H1 (cell line): ENCODE measurements around the gene IAPP. TPM values are rescaled to one million over a fixed set of nuclear protein-coding genes. Genes with fewer than 3 reads are reported as not detected.
A peak's percentile ranks its signal among the peaks of the same experiment; 100 is the strongest.
"Not testable (repeated sequence)": the region's sequence is repeated elsewhere in the genome, so short reads cannot be mapped to it uniquely, and the experiment has no call there.

Source experiments
- CTCF ChIA-PET: fragments of 300-600 bp; sonication (Branson Sonifier 250); formaldehyde crosslinking; loops from one replicate; lab custom pipeline; 2021; ENCODE audit not compliant: partially characterized antibody; lab: Charles Lee
- POLR2A ChIA-PET: fragments of 300-600 bp; sonication (Branson Sonifier 250); formaldehyde crosslinking; loops from one replicate; lab custom pipeline; 2021; ENCODE audit warnings: inconsistent platforms; ENCODE audit not compliant: partially characterized antibody; lab: Charles Lee
- DNase-seq, 2 experiments: peaks; one replicate each; pipeline versions ENCODE4 v3.0.0 to v3.0.0-alpha.2; 2010 to 2022; ENCODE audit warnings: low spot score in 2 of 2, low read depth in 1 of 2, mixed read lengths in 1 of 2
- FAIRE-seq: peaks from 2 replicates; lab custom pipeline; 2011; peaks lifted over from hg19 to GRCh38; lab: Jason Lieb, UNC
- H2AFZ ChIP-seq: 2 replicates; pipeline ENCODE4 v1.8.1; 2012; ENCODE audit warnings: low read length, inconsistent platforms
- H2AK5ac ChIP-seq: 2 replicates; pipeline ENCODE4 v1.6.1; 2013; ENCODE audit warnings: low read depth, low read length
- H2BK120ac ChIP-seq: replicated peaks from 2 replicates; pipeline ENCODE3; 2013; ENCODE audit warnings: low read depth, low read length, inconsistent platforms
- H2BK12ac ChIP-seq: 2 replicates; pipeline ENCODE4 v1.6.1; 2013; ENCODE audit warnings: low read depth, low read length
- H2BK15ac ChIP-seq: 2 replicates; pipeline ENCODE4 v1.6.1; 2013; ENCODE audit warnings: low read length
- H2BK20ac ChIP-seq: 2 replicates; pipeline ENCODE4 v1.6.1; 2013; ENCODE audit warnings: low read length
- H2BK5ac ChIP-seq: 2 replicates; pipeline ENCODE4 v1.6.1; 2013; ENCODE audit warnings: low read depth, low read length
- H3K14ac ChIP-seq: 2 replicates; pipeline ENCODE4 v1.6.1; 2013; ENCODE audit warnings: inconsistent platforms; ENCODE audit not compliant: insufficient read length
- H3K18ac ChIP-seq: 2 replicates; pipeline ENCODE4 v1.6.1; 2013; ENCODE audit warnings: low read length; ENCODE audit errors: extremely low read depth
- H3K23ac ChIP-seq: 2 replicates; pipeline ENCODE4 v1.6.1; 2013; ENCODE audit warnings: inconsistent platforms; ENCODE audit not compliant: insufficient read length
- H3K23me2 ChIP-seq: 2 replicates; pipeline ENCODE4 v1.6.1; 2013; ENCODE audit warnings: low read depth, low read length
- H3K27ac ChIP-seq: 2 replicates; pipeline ENCODE4 v1.6.1; 2011; ENCODE audit warnings: low read depth, low read length, inconsistent platforms
- H3K27me3 ChIP-seq, 4 experiments: replicated peaks in 1 of 4; 1 replicate in 1 of 4; 2 replicates in 3 of 4; pipeline versions ENCODE4 v1.6.1 to v1.8.1; 2011 to 2013; ENCODE audit warnings: low read length in 3 of 4, mild to moderate bottlenecking in 3 of 4, inconsistent platforms in 2 of 4, mixed read lengths in 2 of 4, moderate library complexity in 1 of 4; ENCODE audit not compliant: control insufficient read depth in 3 of 4, insufficient read depth in 3 of 4; ENCODE audit errors: extremely low read depth in 1 of 4
- H3K36me3 ChIP-seq, 4 experiments: 2 replicates each; pipeline versions ENCODE4 v1.6.1 to v1.8.1; 2011 to 2013; ENCODE audit warnings: mild to moderate bottlenecking in 4 of 4, low read length in 3 of 4, moderate library complexity in 2 of 4, control low read depth in 1 of 4, inconsistent platforms in 1 of 4; ENCODE audit not compliant: insufficient read depth in 4 of 4, control insufficient read depth in 2 of 4
- H3K4ac ChIP-seq: replicated peaks from 2 replicates; pipeline ENCODE3; 2013; ENCODE audit warnings: low read length, low read depth, mixed read lengths, inconsistent platforms; ENCODE audit not compliant: insufficient read length
- H3K4me1 ChIP-seq, 4 experiments: replicated peaks in 1 of 4; 1 replicate in 1 of 4; 2 replicates in 3 of 4; pipeline versions ENCODE4 v1.6.1 to v1.8.1; 2011 to 2013; ENCODE audit warnings: low read length in 3 of 4, inconsistent platforms in 2 of 4, mixed read lengths in 1 of 4; ENCODE audit not compliant: insufficient read depth in 4 of 4, control insufficient read depth in 3 of 4
- H3K4me2 ChIP-seq, 2 experiments: 2 replicates each; pipeline versions ENCODE4 v1.6.1 to v1.8.1; 2011 to 2013; ENCODE audit warnings: low read depth in 2 of 2, low read length in 2 of 2, control low read depth in 1 of 2, inconsistent platforms in 1 of 2, mild to moderate bottlenecking in 1 of 2; ENCODE audit not compliant: insufficient read depth in 1 of 2
- H3K4me3 ChIP-seq, 4 experiments: fragments of 200-600, 300-600 bp in 1 of 4; sonication (generic), shearing (Covaris generic), sonication (Bioruptor Twin) in 1 of 4; 2 replicates each; pipeline versions ENCODE4 v1.5.1 to v1.8.1; 2011 to 2016; ENCODE audit warnings: low read length in 4 of 4, low read depth in 3 of 4, control low read depth in 2 of 4, inconsistent platforms in 2 of 4, mild to moderate bottlenecking in 2 of 4, mixed read lengths in 1 of 4, moderate library complexity in 1 of 4; ENCODE audit not compliant: insufficient read depth in 2 of 4; ENCODE audit errors: extremely low read depth in 1 of 4
- H3K56ac ChIP-seq: replicated peaks from 2 replicates; pipeline ENCODE3; 2013; ENCODE audit warnings: low read depth, mild to moderate bottlenecking, mixed read lengths, low read length, inconsistent platforms; ENCODE audit not compliant: insufficient read length
- H3K79me1 ChIP-seq: 2 replicates; pipeline ENCODE4 v1.6.1; 2013; ENCODE audit warnings: low read depth, low read length, control low read depth
- H3K79me2 ChIP-seq, 2 experiments: 2 replicates each; pipeline versions ENCODE4 v1.6.1 to v1.8.1; 2012 to 2013; ENCODE audit warnings: low read length in 2 of 2, mild to moderate bottlenecking in 2 of 2, inconsistent platforms in 1 of 2; ENCODE audit not compliant: insufficient read depth in 2 of 2, control insufficient read depth in 1 of 2
- H3K9ac ChIP-seq, 4 experiments: replicated peaks in 1 of 4; 1 replicate in 1 of 4; 2 replicates in 3 of 4; pipeline versions ENCODE4 v1.6.1 to v1.8.1; 2011 to 2013; ENCODE audit warnings: low read depth in 3 of 4, low read length in 3 of 4, control low read depth in 2 of 4, mild to moderate bottlenecking in 2 of 4, moderate library complexity in 2 of 4, inconsistent platforms in 1 of 4; ENCODE audit errors: extremely low read depth in 1 of 4
- H3K9me3 ChIP-seq, 2 experiments: 2 replicates each; pipeline versions ENCODE4 v1.6.1 to v1.8.1; 2012 to 2013; ENCODE audit warnings: mild to moderate bottlenecking in 2 of 2, moderate library complexity in 2 of 2, control low read depth in 1 of 2, inconsistent platforms in 1 of 2, low read depth in 1 of 2, low read length in 1 of 2, mixed read lengths in 1 of 2; ENCODE audit not compliant: insufficient read depth in 2 of 2
- H4K20me1 ChIP-seq, 2 experiments: replicated peaks in 1 of 2; 2 replicates each; pipeline versions ENCODE3 to v1.8.1; 2011 to 2013; ENCODE audit warnings: inconsistent platforms in 2 of 2, low read length in 2 of 2, mild to moderate bottlenecking in 1 of 2; ENCODE audit not compliant: insufficient read depth in 2 of 2, control insufficient read depth in 1 of 2
- H4K5ac ChIP-seq: 2 replicates; pipeline ENCODE4 v1.6.1; 2013; ENCODE audit warnings: low read length, low read depth, mixed read lengths, inconsistent platforms; ENCODE audit not compliant: insufficient read length
- H4K8ac ChIP-seq: 2 replicates; pipeline ENCODE4 v1.8.0; 2013; ENCODE audit warnings: mild to moderate bottlenecking, moderate library complexity, low read length, inconsistent platforms; ENCODE audit not compliant: insufficient read depth; ENCODE audit errors: extremely low read depth
- H4K91ac ChIP-seq: replicated peaks from 2 replicates; pipeline ENCODE3; 2013; ENCODE audit warnings: low read length, mixed read lengths, inconsistent platforms; ENCODE audit not compliant: insufficient read length
- YY1 ChIP-seq: IDR thresholded peaks from 2 replicates; pipeline ENCODE4 v1.6.1; 2011; ENCODE audit warnings: low read depth, mild to moderate bottlenecking, low read length
- WGBS, 2 experiments: shearing (Covaris generic) in 1 of 2; methylation state at CpG; one replicate each; pipeline versions ENCODE4 v1.1.6 to v1.1.7; 2013 to 2015; ENCODE audit warnings: low lambda C conversion rate in 2 of 2, mixed read lengths in 2 of 2, inconsistent platforms in 1 of 2, low coverage in 1 of 2, missing lambda C conversion rate in 1 of 2; ENCODE audit not compliant: insufficient replicate concordance in 2 of 2, insufficient coverage in 1 of 2, insufficient read length in 1 of 2; ENCODE audit errors: extremely low coverage in 1 of 2, missing lambda C conversion rate in 1 of 2; 5-methylcytosine and 5-hydroxymethylcytosine counted together
- polyA plus RNA-seq, 7 experiments: library from polyadenylated mRNA; depleted of rRNA in 3 of 7; stranded (reverse) in 5 of 7; unstranded in 2 of 7; fragments of >200 nt in 5 of 7; fragments of 200-250 nt in 2 of 7; gene quantifications; 1 replicate in 5 of 7; 2 replicates in 1 of 7; 4 replicates in 1 of 7; pipeline versions ENCODE4 v1.2.1 to v1.2.3, GENCODE V29; 2011 to 2013; ENCODE audit warnings: missing spikeins in 2 of 7, mixed read lengths in 2 of 7
- total RNA-seq: library from RNA; stranded (reverse); fragmentation: NEBNext Ultra II Directional; extraction: Animal tissue kit (Norgen Biotek cat#: 25700); gene quantifications from 2 replicates; pipeline ENCODE4 v1.2.1, GENCODE V29; 2021

IAPP gene
- total and polyA plus RNA-seq, 2 of the 8 experiments (the other 6 are each of a cell fraction or from before 2014, with no cell fraction given): not detected

- CTCF ChIA-PET: interaction anchor here (0.7 kb wide), 1 partner anchor 18 kb away, joined by 3 read pairs; the partner anchor contains the start of gene PYROXD1
- H2BK20ac ChIP-seq, H3K18ac ChIP-seq: not testable (repeated sequence)
Measured at GRCh38 chr12:21419009-21419699, 46.5 kb downstream of the IAPP start.

More at GRCh38 chr12:21419009-21419699, 46.5 kb downstream of the IAPP start:
- not testable (repeated sequence) for H3K14ac ChIP-seq, H3K27me3 ChIP-seq, H3K9me3 ChIP-seq, H2BK120ac ChIP-seq, H4K5ac ChIP-seq, H3K36me3 ChIP-seq, H2AK5ac ChIP-seq, H4K20me1 ChIP-seq, H3K79me1 ChIP-seq, H3K79me2 ChIP-seq, H3K23ac ChIP-seq, H3K56ac ChIP-seq, H3K4ac ChIP-seq, H2AFZ ChIP-seq, H2BK15ac ChIP-seq, H4K91ac ChIP-seq, H2BK12ac ChIP-seq, H3K4me1 ChIP-seq, H3K23me2 ChIP-seq, H2BK5ac ChIP-seq, FAIRE-seq
- H3K27ac ChIP-seq: peak overlapping the region; percentile 67; the same call in 1 of the 2 replicates
- peak; percentile 46; the same call in 1 of the 2 replicates for TF ChIP-seq YY1
- peak in 1 of 2 experiments; percentile 68 for DNase-seq
- H3K4me2 ChIP-seq: peak overlapping the region in 1 of 2 experiments; percentile 54; a peak in 2 of 4 replicates
- WGBS, 2 experiments: 83% methylated on average over 21 of the region's 30 CpGs; no CpG with 5 or more reads in 1 of the 2 experiments
- H4K8ac ChIP-seq: peak overlapping the region; percentile 85
- POLR2A ChIA-PET: interaction anchor here (1.1 to 1.9 kb wide), 3 partner anchors 10 to 25 kb away, joined by 4 to 5 read pairs (median 4); partner anchors contain the start of gene PYROXD1
- peak overlapping the region in 1 of 4 experiments; percentile 7; a peak in 1 of 8 replicates for H3K4me3 ChIP-seq
- peak overlapping the region in 1 of 4 experiments; percentile 60; a peak in 1 of 7 replicates for H3K9ac ChIP-seq
